ENCODE results near the gene INTU. TPM values are rescaled to one million over a fixed set of nuclear protein-coding genes. Genes with fewer than 3 reads are reported as not detected.
"Not testable (repeated sequence)": the region's sequence is repeated elsewhere in the genome, so short reads cannot be mapped to it uniquely, and the experiment has no call there.

The INTU gene
- total RNA-seq, 4 donors from 2014 or later, result 5.9 to 8.7 (median 7.1) TPM

- no peak overlapping the region for H3K27ac ChIP-seq (replicated peaks in 1 of 4)
- H3K27me3 ChIP-seq, result no peaks in the 10 kb centered on the region
- H3K4me1 ChIP-seq, result peaks cover 0 to 54% (median 29%) of the 10 kb centered on the region in 4 donors
- 91% methylated on average over 4 of the region's 4 CpGs for WGBS
- TF ChIP-seq POLR2AphosphoS5 (IDR thresholded peaks at IDR 0.05) (no peak), CTCF (IDR thresholded peaks at IDR 0.05) (no peak), POLR2A (IDR thresholded peaks at IDR 0.05; ENCODE audit: low read depth) (no peak), EP300 (IDR thresholded peaks at IDR 0.05) (no peak)
- peaks cover 0 to 6% (median 3%) of the 10 kb centered on the region in 4 donors for H3K36me3 ChIP-seq
- H3K4me3 ChIP-seq, result no peak overlapping the region
- no peaks in the 10 kb centered on the region for H3K9me3 ChIP-seq
- intact Hi-C loops (cut with DNase I), result no loop called here
- no peak for DNase-seq (ENCODE audit: extremely low spot score)
Observed at GRCh38 chr4:127643791-127644190, 11.0 kb downstream of the INTU start.

DNA sequence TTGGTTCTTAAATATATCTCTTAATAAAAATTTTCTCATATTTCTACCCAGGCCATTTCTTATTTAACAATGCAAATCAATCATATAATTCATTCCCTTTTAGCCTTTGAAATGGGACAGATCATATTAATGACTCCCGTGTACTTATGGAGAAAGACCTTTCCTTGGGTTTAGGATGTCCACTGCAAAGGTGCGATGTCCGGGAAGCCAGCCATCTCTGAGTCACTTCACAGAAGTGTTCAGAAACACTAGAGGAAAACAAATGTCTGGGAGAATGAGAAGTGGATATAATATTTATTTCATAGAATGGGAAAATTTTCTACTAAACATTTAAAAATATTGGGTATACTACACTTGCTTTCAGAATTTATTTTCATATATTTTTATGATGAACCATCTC is 15.3 kb downstream of the INTU start:
- H3K4me1 ChIP-seq, result peaks cover 0 to 29% (median 5%) of the 10 kb centered on the region in 4 donors
- H3K27me3 ChIP-seq, result no peaks in the 10 kb centered on the region
- H3K36me3 ChIP-seq, result peaks cover 0 to 6% (median 3%) of the 10 kb centered on the region in 4 donors
- TF ChIP-seq EP300 (IDR thresholded peaks at IDR 0.05) (peak; percentile 44), POLR2AphosphoS5 (IDR thresholded peaks at IDR 0.05) (no peak)
- intact Hi-C loops (cut with DNase I), result no loop called here
- no peaks in the 10 kb centered on the region for H3K9me3 ChIP-seq
- H3K4me3 ChIP-seq, result no peak overlapping the region
- WGBS, result 57% methylated on average over 3 of the region's 3 CpGs
- peak overlapping the region in 1 of 4 donors; percentile 4 for H3K27ac ChIP-seq (replicated peaks in 1 of 4)
- DNase-seq (ENCODE audit: extremely low spot score), result no peak

GRCh38 chr4:127655590-127655989 is 22.8 kb downstream of the INTU start:
- H3K27ac ChIP-seq (replicated peaks in 1 of 4); H3K4me3 ChIP-seq; DNase-seq (ENCODE audit: extremely low spot score); H3K9me3 ChIP-seq; H3K4me1 ChIP-seq; H3K27me3 ChIP-seq; intact Hi-C loops (cut with DNase I): not testable (repeated sequence)
- no CpG with 5 or more reads among the region's 17 CpGs for WGBS
- H3K36me3 ChIP-seq, result peaks cover 0 to 10% (median 4%) of the 10 kb centered on the region in 4 donors

- intact Hi-C loops (cut with DNase I), result no loop called here
- no peaks in the 10 kb centered on the region for H3K4me1 ChIP-seq
- peaks cover 0 to 10% (median 4%) of the 10 kb centered on the region in 4 donors for H3K36me3 ChIP-seq
- H3K27ac ChIP-seq (replicated peaks in 1 of 4), result no peak overlapping the region
- TF ChIP-seq POLR2A (IDR thresholded peaks at IDR 0.05; ENCODE audit: low read depth), result no peak
- no peak for TF ChIP-seq POLR2AphosphoS5 (IDR thresholded peaks at IDR 0.05)
- no peak for TF ChIP-seq CTCF (IDR thresholded peaks at IDR 0.05)
- TF ChIP-seq EP300 (IDR thresholded peaks at IDR 0.05), result no peak
- no peaks in the 10 kb centered on the region for H3K9me3 ChIP-seq
- WGBS, result 95% methylated on average over 9 of the region's 9 CpGs
- no peak for DNase-seq (ENCODE audit: extremely low spot score)
- H3K27me3 ChIP-seq, result no peaks in the 10 kb centered on the region
- no peak overlapping the region for H3K4me3 ChIP-seq
Observed at GRCh38 chr4:127656047-127656680, 23.4 kb downstream of the INTU start.

DNA sequence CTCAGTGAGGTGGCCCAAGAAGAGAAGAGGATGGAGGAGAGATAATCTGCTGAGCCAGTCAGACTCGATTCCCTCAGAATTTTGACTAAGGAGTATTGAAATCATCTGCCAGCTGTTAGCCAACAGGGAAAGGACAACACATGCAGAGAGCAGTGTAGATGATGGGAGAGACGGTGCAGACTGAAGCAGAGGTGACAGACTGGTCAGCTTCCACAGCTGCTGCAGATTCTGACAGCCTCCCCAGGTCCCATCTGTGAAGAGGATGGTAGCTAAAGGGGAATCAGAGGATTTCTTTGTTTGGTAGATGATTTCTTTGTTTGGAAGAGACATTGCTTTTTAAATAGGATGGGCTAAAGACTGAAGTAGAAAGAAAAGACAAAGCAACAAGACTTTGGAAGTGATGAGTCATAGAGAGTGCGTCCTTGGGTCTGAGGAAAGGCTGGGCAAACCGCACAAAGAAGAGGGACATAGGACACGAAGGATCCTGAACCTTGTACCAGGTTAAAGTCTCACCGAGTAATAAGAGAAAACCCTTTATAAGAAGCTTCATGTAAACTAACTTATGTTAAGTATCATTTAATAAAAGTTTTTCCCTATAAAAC is 27.6 kb downstream of the INTU start:
- intact Hi-C loops (cut with DNase I), result no loop called here

More for the DNA sequence above, 27.6 kb downstream of the INTU start:
- H3K27ac ChIP-seq (replicated peaks in 1 of 4), result no peak overlapping the region
- DNase-seq (ENCODE audit: extremely low spot score), result no peak
- no peaks in the 10 kb centered on the region for H3K4me1 ChIP-seq
- no peak overlapping the region for H3K4me3 ChIP-seq
- H3K27me3 ChIP-seq, result no peaks in the 10 kb centered on the region
- TF ChIP-seq CTCF (IDR thresholded peaks at IDR 0.05), result no peak
- no peak for TF ChIP-seq POLR2AphosphoS5 (IDR thresholded peaks at IDR 0.05)
- no peak for TF ChIP-seq EP300 (IDR thresholded peaks at IDR 0.05)
- TF ChIP-seq POLR2A (IDR thresholded peaks at IDR 0.05; ENCODE audit: low read depth), result no peak
- 89% methylated on average over 6 of the region's 6 CpGs for WGBS
- no peaks in the 10 kb centered on the region for H3K9me3 ChIP-seq
- H3K36me3 ChIP-seq, result peaks cover 0 to 10% (median 4%) of the 10 kb centered on the region in 4 donors
